ENCODE results near the gene DNAH17.

DNAH17 gene

DNA sequence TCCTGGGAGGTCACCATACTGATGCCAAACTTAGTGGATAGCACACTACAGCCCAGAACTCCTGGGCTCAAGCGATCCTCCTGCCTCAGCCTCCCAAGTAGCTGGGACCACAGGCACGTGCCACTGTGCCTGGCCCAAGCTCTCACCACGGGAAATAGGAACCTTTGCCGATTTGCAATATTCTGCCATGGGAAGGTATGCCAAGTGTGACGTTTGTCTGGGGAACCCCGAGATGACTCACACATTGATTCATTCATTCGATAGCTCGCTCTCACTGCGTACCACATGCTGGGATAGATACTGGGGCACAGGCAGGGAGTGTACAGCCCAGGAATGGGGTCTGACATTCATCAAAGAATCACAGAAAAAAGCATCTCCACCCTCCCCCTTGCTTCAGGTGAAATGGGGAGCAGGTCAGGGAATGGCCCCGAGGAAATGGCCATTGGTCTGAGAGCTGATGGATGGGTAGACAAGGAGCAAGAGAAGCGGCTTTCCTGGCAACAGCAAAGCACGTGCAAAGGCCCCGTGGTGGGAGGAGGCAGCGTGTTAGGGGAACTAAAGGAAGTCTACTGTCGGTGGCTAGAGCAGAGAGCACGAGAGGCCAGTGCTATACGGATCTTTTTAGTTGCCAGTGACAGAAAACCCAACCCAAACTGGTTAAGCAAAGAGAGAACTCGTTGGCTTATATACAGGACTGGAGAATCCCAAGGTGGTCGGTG is 44.1 kb downstream of the DNAH17 start:
- DNase-seq = no peak
- TF ChIP-seq, protein P1, sequence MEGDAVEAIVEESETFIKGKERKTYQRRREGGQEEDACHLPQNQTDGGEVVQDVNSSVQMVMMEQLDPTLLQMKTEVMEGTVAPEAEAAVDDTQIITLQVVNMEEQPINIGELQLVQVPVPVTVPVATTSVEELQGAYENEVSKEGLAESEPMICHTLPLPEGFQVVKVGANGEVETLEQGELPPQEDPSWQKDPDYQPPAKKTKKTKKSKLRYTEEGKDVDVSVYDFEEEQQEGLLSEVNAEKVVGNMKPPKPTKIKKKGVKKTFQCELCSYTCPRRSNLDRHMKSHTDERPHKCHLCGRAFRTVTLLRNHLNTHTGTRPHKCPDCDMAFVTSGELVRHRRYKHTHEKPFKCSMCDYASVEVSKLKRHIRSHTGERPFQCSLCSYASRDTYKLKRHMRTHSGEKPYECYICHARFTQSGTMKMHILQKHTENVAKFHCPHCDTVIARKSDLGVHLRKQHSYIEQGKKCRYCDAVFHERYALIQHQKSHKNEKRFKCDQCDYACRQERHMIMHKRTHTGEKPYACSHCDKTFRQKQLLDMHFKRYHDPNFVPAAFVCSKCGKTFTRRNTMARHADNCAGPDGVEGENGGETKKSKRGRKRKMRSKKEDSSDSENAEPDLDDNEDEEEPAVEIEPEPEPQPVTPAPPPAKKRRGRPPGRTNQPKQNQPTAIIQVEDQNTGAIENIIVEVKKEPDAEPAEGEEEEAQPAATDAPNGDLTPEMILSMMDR (IDR thresholded peaks at IDR 0.05; ENCODE audit: low read depth, low read length) = no peak
- Histone ChIP-seq H3K4me3 (ENCODE audit: low read depth, low read length) (no peak overlapping the region), H3K27me3 (ENCODE audit: insufficient read depth, low read depth, severe bottlenecking) (no peaks in the 10 kb centered on the region), H3K9me3 (ENCODE audit: severe bottlenecking) (no peaks in the 10 kb centered on the region), H3K27ac (no peak overlapping the region), H3K36me3 (no peaks in the 10 kb centered on the region)

DNA sequence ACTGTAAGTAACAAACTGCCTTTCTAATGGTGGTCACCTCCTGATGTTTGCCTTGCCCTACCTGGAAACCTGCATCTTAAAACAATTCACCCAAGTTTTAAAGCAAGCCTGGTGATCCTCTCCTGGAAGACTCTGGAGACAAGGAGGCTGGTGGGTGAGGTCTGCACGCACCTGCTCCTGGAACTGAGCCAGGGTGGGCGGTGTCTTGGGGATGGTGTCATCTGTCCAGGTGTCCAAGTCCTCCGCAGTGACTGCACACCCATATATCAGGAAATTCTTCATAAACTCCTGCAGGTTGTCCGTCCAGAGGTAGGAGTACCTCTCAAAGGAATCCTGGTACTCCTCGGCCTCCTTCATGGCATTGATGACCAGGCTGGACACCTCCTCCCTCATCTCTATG is 44.9 kb downstream of the DNAH17 start:
- Histone ChIP-seq H3K36me3 (no peaks in the 10 kb centered on the region), H3K27me3 (ENCODE audit: insufficient read depth, low read depth, severe bottlenecking) (no peaks in the 10 kb centered on the region), H3K4me3 (ENCODE audit: low read depth, low read length) (no peak overlapping the region), H3K27ac (no peak overlapping the region), H3K9me3 (ENCODE audit: severe bottlenecking) (no peaks in the 10 kb centered on the region)
- TF ChIP-seq, protein P1 (IDR thresholded peaks at IDR 0.05; ENCODE audit: low read depth, low read length) = no peak
- no peak for DNase-seq

DNA sequence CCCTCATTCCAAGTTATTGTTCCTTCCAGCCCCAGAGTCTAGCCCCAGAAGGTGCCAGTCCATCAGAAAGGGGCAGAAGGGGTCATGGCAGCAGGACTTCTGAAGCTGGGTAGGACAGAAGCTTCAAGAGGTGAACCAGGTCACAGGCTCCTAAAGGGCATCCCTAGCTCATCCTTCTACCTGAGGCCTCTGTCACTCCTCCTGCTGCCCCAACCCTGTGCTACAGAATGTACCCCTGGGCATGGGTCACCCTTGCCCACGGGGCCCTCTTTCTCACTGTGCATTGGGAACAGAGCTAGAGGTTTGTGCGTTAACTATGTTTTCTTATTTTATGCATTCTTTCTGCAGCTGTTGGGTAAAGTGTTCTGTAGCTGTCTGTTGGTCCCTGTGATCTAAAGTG is 46.5 kb downstream of the DNAH17 start:
- no peak for DNase-seq
- TF ChIP-seq, protein P1 (IDR thresholded peaks at IDR 0.05; ENCODE audit: low read depth, low read length) = no peak
- Histone ChIP-seq H3K36me3 (no peaks in the 10 kb centered on the region), H3K9me3 (ENCODE audit: severe bottlenecking) (peaks cover 2% of the 10 kb centered on the region), H3K4me3 (ENCODE audit: low read depth, low read length) (no peak overlapping the region), H3K27me3 (ENCODE audit: insufficient read depth, low read depth, severe bottlenecking) (no peaks in the 10 kb centered on the region), H3K27ac (no peak overlapping the region)

DNA sequence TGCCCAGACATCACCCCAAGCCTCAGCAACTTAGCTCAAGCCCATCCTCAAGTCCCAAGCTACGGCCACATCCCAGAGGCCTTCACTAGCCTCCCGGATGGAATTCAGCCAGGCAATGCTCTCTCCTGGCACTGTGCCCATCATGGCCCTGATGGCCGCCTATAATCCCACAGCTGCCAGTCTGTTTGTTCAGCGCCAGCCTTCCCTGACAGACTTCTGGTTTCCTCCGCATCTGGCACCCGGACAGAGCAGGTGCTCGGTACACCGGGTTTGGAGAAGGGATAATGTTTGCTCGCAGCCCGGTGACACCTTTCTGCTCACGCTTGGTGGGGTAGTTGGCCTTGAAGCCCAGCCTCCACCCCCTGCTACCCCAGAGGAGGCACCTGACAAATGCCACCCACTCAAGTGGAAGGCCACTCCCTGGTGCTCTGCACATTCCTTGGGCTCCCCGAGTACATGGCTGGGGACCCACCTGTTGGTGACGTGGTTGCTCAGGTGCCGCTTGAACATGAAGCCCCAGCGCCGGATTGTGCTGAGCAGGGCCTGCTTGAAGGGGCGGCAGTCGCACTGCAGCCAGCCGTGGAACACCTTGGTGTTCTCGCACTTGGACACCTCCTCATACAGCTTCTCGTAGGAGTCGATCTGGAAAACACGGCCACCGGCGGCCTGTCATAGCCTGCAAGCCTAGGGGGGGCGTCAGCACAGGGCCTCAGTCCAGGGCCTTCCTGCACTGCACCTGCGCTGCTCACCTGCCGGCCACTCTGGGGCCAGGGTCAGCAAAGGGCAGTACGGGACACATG is 47.1 kb downstream of the DNAH17 start:
- H3K36me3 ChIP-seq = no peaks in the 10 kb centered on the region
- H3K27me3 ChIP-seq (ENCODE audit: insufficient read depth, low read depth, severe bottlenecking) = no peaks in the 10 kb centered on the region
- TF ChIP-seq, protein P1 (IDR thresholded peaks at IDR 0.05; ENCODE audit: low read depth, low read length) = no peak
- DNase-seq = no peak
- H3K4me3 ChIP-seq (ENCODE audit: low read depth, low read length) = no peak overlapping the region
- no peak overlapping the region for H3K27ac ChIP-seq
- peaks cover 2% of the 10 kb centered on the region for H3K9me3 ChIP-seq (ENCODE audit: severe bottlenecking)

DNA sequence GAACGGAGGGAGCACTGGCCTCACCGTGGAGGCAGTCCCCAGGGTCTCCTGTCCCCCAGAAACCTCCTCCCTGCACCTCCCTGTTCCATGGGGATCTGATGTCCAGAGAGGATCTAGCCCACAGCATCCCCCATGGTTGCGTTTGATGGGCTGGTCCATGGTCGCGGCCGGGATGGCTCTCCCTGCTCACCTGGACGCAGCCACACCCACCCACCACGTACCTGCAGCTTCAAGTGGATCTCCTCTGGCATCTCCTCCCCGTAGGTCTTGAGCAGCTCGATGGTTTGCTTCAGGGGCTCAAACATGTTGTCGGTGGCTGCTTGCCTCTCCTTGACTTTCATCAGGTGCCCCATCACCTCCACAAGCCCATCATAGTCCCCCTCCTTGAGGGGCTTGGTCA is 47.9 kb downstream of the DNAH17 start:
- no peak for DNase-seq
- Histone ChIP-seq H3K36me3 (no peaks in the 10 kb centered on the region), H3K9me3 (ENCODE audit: severe bottlenecking) (peaks cover 2% of the 10 kb centered on the region), H3K27ac (no peak overlapping the region), H3K27me3 (ENCODE audit: insufficient read depth, low read depth, severe bottlenecking) (no peaks in the 10 kb centered on the region), H3K4me3 (ENCODE audit: low read depth, low read length) (no peak overlapping the region)
- TF ChIP-seq, protein P1 (IDR thresholded peaks at IDR 0.05; ENCODE audit: low read depth, low read length) = no peak

Measured in WERI-Rb-1 (cell line).